ENCODE data around the gene EARS2.

Gene EARS2

DNA sequence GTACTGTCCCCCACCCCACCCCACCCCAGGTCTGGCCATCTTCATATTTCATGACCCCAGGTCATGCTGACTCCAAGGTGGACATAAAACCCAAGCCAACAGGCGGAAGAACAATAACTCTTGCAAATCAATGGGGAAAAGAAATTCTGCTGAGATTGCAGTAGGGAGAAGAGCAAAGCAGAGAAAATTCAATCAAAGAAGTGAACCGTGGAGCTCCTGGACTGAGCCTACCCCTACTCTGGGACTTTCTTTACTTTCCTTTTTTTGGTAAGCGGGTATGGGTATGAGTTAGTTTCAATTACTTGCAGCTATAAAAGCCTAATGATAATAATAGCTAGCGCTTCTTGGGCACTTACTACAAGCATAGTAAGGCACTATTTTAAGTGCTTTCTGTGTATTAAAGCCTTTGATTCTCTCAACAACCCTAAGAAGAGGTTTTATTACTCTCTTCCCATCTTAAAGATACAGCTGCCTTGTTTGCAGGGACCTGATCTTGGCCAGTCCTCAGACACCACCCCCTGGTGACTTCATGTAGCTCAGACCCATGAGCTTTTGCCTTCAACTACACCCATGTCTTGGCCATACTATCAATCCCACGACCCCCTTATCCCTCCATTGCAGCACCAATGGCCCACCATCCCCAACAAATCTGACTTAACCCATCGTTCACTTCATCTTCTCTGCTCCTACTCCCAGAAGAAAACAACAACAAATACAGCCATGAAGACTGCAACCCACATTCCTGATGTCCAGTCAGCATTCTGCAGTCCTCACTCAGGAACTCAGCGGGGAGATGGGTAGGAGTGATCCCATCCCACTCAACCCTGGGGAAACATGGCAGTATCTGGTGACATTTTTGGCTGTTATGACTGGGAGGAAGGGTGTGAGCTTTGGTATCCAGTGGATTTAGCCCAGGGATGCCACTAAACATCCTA, 51.2 kb downstream of the EARS2 start:
- no peak for TF ChIP-seq MYC (IDR thresholded peaks at IDR 0.05; ENCODE audit: low read depth, low read length)
- TF ChIP-seq, protein P1, sequence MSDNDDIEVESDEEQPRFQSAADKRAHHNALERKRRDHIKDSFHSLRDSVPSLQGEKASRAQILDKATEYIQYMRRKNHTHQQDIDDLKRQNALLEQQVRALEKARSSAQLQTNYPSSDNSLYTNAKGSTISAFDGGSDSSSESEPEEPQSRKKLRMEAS (IDR thresholded peaks at IDR 0.05; ENCODE audit: low read depth, low read length): no peak
- TF ChIP-seq, protein P2, sequence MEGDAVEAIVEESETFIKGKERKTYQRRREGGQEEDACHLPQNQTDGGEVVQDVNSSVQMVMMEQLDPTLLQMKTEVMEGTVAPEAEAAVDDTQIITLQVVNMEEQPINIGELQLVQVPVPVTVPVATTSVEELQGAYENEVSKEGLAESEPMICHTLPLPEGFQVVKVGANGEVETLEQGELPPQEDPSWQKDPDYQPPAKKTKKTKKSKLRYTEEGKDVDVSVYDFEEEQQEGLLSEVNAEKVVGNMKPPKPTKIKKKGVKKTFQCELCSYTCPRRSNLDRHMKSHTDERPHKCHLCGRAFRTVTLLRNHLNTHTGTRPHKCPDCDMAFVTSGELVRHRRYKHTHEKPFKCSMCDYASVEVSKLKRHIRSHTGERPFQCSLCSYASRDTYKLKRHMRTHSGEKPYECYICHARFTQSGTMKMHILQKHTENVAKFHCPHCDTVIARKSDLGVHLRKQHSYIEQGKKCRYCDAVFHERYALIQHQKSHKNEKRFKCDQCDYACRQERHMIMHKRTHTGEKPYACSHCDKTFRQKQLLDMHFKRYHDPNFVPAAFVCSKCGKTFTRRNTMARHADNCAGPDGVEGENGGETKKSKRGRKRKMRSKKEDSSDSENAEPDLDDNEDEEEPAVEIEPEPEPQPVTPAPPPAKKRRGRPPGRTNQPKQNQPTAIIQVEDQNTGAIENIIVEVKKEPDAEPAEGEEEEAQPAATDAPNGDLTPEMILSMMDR (IDR thresholded peaks at IDR 0.05; ENCODE audit: low read depth, low read length): no peak
- TF ChIP-seq POLR2A (IDR thresholded peaks at IDR 0.05; ENCODE audit: extremely low read depth, insufficient read length): no peak
- DNase-seq (ENCODE audit: low read depth): peak; percentile 30
- peak overlapping the region; percentile 9 for H3K4me3 ChIP-seq (ENCODE audit: low read depth, low read length)

- TF ChIP-seq, protein P2 (IDR thresholded peaks at IDR 0.05; ENCODE audit: low read depth, low read length): no peak
- TF ChIP-seq MYC (IDR thresholded peaks at IDR 0.05; ENCODE audit: low read depth, low read length): no peak
- no peak for DNase-seq (ENCODE audit: low read depth)
- no peak overlapping the region for H3K4me3 ChIP-seq (ENCODE audit: low read depth, low read length)
Measured at GRCh38 chr16:23505180-23505665, 51.9 kb downstream of the EARS2 start.

GRCh38 chr16:23504453-23505179, 52.5 kb downstream of the EARS2 start:
- DNase-seq (ENCODE audit: low read depth): peak; percentile 88
- H3K4me3 ChIP-seq (ENCODE audit: low read depth, low read length): no peak overlapping the region
- TF ChIP-seq MYC (IDR thresholded peaks at IDR 0.05; ENCODE audit: low read depth, low read length) (peak; percentile 19; the same call in 1 of the 2 replicates), POLR2A (IDR thresholded peaks at IDR 0.05; ENCODE audit: extremely low read depth, insufficient read length) (no peak)
- TF ChIP-seq, protein P1 (IDR thresholded peaks at IDR 0.05; ENCODE audit: low read depth, low read length): peak; percentile 61
- TF ChIP-seq, protein P2 (IDR thresholded peaks at IDR 0.05; ENCODE audit: low read depth, low read length): peak; percentile 3

DNA sequence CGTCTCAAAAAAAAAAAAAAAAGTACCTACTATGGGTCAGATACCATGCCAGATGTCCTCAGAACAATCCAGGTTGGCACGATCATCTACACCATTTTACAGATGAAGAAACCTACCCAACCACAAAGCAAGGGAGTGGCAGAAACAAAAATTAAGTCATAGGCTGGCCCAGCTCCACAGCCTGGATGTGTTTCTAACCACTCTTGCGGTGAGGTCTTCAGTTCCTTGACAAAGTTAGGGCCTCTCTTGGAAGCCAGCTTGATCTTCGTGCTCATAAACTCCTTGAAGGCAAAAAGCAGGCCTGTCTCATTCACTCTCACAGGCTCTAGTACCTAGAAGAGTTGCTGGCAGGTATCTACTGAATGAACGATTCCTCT, 53.1 kb downstream of the EARS2 start:
- no peak for DNase-seq (ENCODE audit: low read depth)
- TF ChIP-seq, protein P2 (IDR thresholded peaks at IDR 0.05; ENCODE audit: low read depth, low read length): no peak
- TF ChIP-seq, protein P1 (IDR thresholded peaks at IDR 0.05; ENCODE audit: low read depth, low read length): no peak
- TF ChIP-seq POLR2A (IDR thresholded peaks at IDR 0.05; ENCODE audit: extremely low read depth, insufficient read length) (no peak), MYC (IDR thresholded peaks at IDR 0.05; ENCODE audit: low read depth, low read length) (no peak)
- H3K4me3 ChIP-seq (ENCODE audit: low read depth, low read length): no peak overlapping the region

GRCh38 chr16:23502466-23502865, 54.7 kb downstream of the EARS2 start:
- no peak overlapping the region for H3K4me3 ChIP-seq (ENCODE audit: low read depth, low read length)
- no peak for TF ChIP-seq POLR2A (IDR thresholded peaks at IDR 0.05; ENCODE audit: extremely low read depth, insufficient read length)
- TF ChIP-seq, protein P2 (IDR thresholded peaks at IDR 0.05; ENCODE audit: low read depth, low read length): no peak
- TF ChIP-seq MYC (IDR thresholded peaks at IDR 0.05; ENCODE audit: low read depth, low read length): no peak
- TF ChIP-seq, protein P1 (IDR thresholded peaks at IDR 0.05; ENCODE audit: low read depth, low read length): no peak
- DNase-seq (ENCODE audit: low read depth): no peak
